B cell (primary cell): ENCODE data around the gene MRPS25. TPM values are rescaled to one million over a fixed set of nuclear protein-coding genes. Genes with fewer than 3 reads are reported as not detected.

Source experiments
- ATAC-seq: fragments of 200-7000 bp; cut with Tn5 transposase; one replicate; pipeline ENCODE4 v1.10.0; 2021; ENCODE audit warnings: low read depth, mild to moderate bottlenecking, moderate number of reproducible peaks, moderate library complexity
- CTCF ChIA-PET: fragments of 350-600 bp; sonication (Branson Sonifier 250); formaldehyde crosslinking; loops from one replicate; lab custom pipeline; 2021; ENCODE audit warnings: antibody characterized with exemption, inconsistent platforms; lab: Charles Lee
- POLR2A ChIA-PET: fragments of 350-600 bp; sonication (Branson Sonifier 250); formaldehyde crosslinking; loops from one replicate; lab custom pipeline; 2021; ENCODE audit warnings: antibody characterized with exemption; lab: Charles Lee
- DNase-seq: peaks from one replicate; pipeline ENCODE4 v3.0.0; 2013
- H2AFZ ChIP-seq: 2 replicates; pipeline ENCODE4 v1.6.1; 2012; ENCODE audit warnings: mild to moderate bottlenecking, low read depth, low read length; ENCODE audit not compliant: insufficient read depth, poor library complexity, severe bottlenecking
- H3K27ac ChIP-seq, 2 donors: 1 replicate in 1 of 2; 2 replicates in 1 of 2; pipeline ENCODE4 v1.5.1; 2012 to 2013; ENCODE audit warnings: low read length in 2 of 2, mild to moderate bottlenecking in 2 of 2, moderate library complexity in 1 of 2
- H3K27me3 ChIP-seq, 4 experiments: fragments of 200-600 bp in 1 of 4; sonication (generic) in 1 of 4; replicated peaks in 1 of 4; 1 replicate in 2 of 4; 2 replicates in 2 of 4; pipeline versions ENCODE4 v1.6.1 to v1.7.0; 2013 to 2016; ENCODE audit warnings: low read length in 3 of 4, mild to moderate bottlenecking in 2 of 4, mixed read lengths in 1 of 4, moderate library complexity in 1 of 4; ENCODE audit not compliant: insufficient read depth in 4 of 4, control insufficient read depth in 3 of 4; ENCODE audit errors: control extremely low read depth in 1 of 4
- H3K36me3 ChIP-seq, 2 experiments: replicated peaks in 1 of 2; 1 replicate in 1 of 2; 2 replicates in 1 of 2; pipeline versions ENCODE4 v1.6.1 to v1.7.1; 2013; ENCODE audit warnings: low read length in 1 of 2; ENCODE audit not compliant: insufficient read depth in 2 of 2, control insufficient read depth in 1 of 2; ENCODE audit errors: control extremely low read depth in 1 of 2, extremely low read depth in 1 of 2
- H3K4me1 ChIP-seq, 2 donors: fragments of 200-600 bp in 1 of 2; sonication (generic) in 1 of 2; 1 replicate in 1 of 2; 2 replicates in 1 of 2; pipeline versions ENCODE4 v1.5.1 to v1.6.1; 2013 to 2017; ENCODE audit warnings: low read length in 2 of 2; ENCODE audit not compliant: control insufficient read depth in 2 of 2, insufficient read depth in 2 of 2
- H3K4me2 ChIP-seq: replicated peaks from 2 replicates; pipeline ENCODE3; 2012; ENCODE audit warnings: mild to moderate bottlenecking, low read depth, low read length; ENCODE audit not compliant: poor library complexity, severe bottlenecking
- H3K4me3 ChIP-seq, 5 experiments: fragments of 200-600 bp in 1 of 5; sonication (generic) in 1 of 5; 1 replicate in 3 of 5; 2 replicates in 2 of 5; pipeline versions ENCODE4 v1.5.1 to v1.7.0; 2011 to 2016; ENCODE audit warnings: low read length in 4 of 5, mild to moderate bottlenecking in 4 of 5, low read depth in 2 of 5, control low read depth in 1 of 5, moderate library complexity in 1 of 5; ENCODE audit not compliant: insufficient read depth in 1 of 5; ENCODE audit errors: control extremely low read depth in 1 of 5, extremely low read depth in 1 of 5
- H3K79me2 ChIP-seq: fragments of 200-600 bp; sonication (generic); one replicate; pipeline ENCODE4 v1.6.0; 2016; ENCODE audit warnings: low read length; ENCODE audit not compliant: control insufficient read depth, insufficient read depth
- H3K9ac ChIP-seq: fragments of 200-600 bp; sonication (generic); 2 replicates; pipeline ENCODE4 v1.6.1; 2017; ENCODE audit warnings: mild to moderate bottlenecking, low read length, moderate library complexity
- H3K9me3 ChIP-seq, 3 donors: one replicate each; pipeline versions ENCODE4 v1.6.1 to v1.7.1; 2013; ENCODE audit warnings: low read length in 2 of 3; ENCODE audit not compliant: control insufficient read depth in 2 of 3, insufficient read depth in 1 of 3; ENCODE audit errors: control extremely low read depth in 1 of 3
- H4K20me1 ChIP-seq: 2 replicates; pipeline ENCODE4 v1.6.0; 2012; ENCODE audit warnings: mild to moderate bottlenecking, low read length; ENCODE audit not compliant: insufficient read depth, control insufficient read depth, poor library complexity, severe bottlenecking
- H3K27ac Mint-ChIP-seq: one replicate; pipeline ENCODE4 v1.8.0; 2021; ENCODE audit warnings: mixed read lengths
- H3K27me3 Mint-ChIP-seq: one replicate; pipeline ENCODE4 v1.8.0; 2021; ENCODE audit warnings: mixed read lengths
- H3K4me1 Mint-ChIP-seq: one replicate; pipeline ENCODE4 v1.8.0; 2021; ENCODE audit warnings: mixed read lengths
- H3K4me3 Mint-ChIP-seq: one replicate; pipeline ENCODE4 v1.8.0; 2021; ENCODE audit warnings: mixed read lengths
- H3K9me3 Mint-ChIP-seq: one replicate; pipeline ENCODE4 v1.8.0; 2022; ENCODE audit warnings: mixed read lengths; ENCODE audit not compliant: insufficient read depth
- CTCF ChIP-seq: fragments of 200-600 bp; IDR thresholded peaks from one replicate; pipeline ENCODE4 v1.8.0; 2022; ENCODE audit warnings: antibody characterized with exemption, mild to moderate bottlenecking
- EZH2 ChIP-seq: IDR thresholded peaks from 2 replicates; pipeline ENCODE4 v1.6.1; 2012; ENCODE audit warnings: borderline replicate concordance, low read depth, mild to moderate bottlenecking, moderate library complexity, low read length; ENCODE audit not compliant: insufficient read depth, poor library complexity, severe bottlenecking
- WGBS: methylation state at CpG from one replicate; pipeline ENCODE4 v1.1.5; 2013; ENCODE audit warnings: missing lambda C conversion rate; ENCODE audit not compliant: insufficient coverage; 5-methylcytosine and 5-hydroxymethylcytosine counted together
- intact Hi-C: fragments of 100-400 bp; cut with micrococcal nuclease; formaldehyde crosslinking; loops from one replicate; pipeline ENCODE4 v1.10.0; 2022
- polyA plus RNA-seq: library from polyadenylated mRNA; depleted of rRNA; stranded (reverse); fragments of >200 nt; gene quantifications from 2 replicates; pipeline ENCODE4 v1.2.3, GENCODE V29; 2012
- total RNA-seq, 2 donors: library from RNA; stranded (reverse); fragments of 120-200 nt in 1 of 2; gene quantifications; 1 replicate in 1 of 2; 2 replicates in 1 of 2; pipeline versions ENCODE4 v1.2.3 to v1.2.4, GENCODE V29; 2013 to 2022

The MRPS25 gene
- total and polyA plus RNA-seq, 2 donors (not counting 1 experiment from before 2014, with no cell fraction given): 94.9 to 105 TPM

GRCh38 chr3:15063656-15064286 lies 1.3 kb downstream of the MRPS25 start:
- Histone ChIP-seq H3K9me3 (no peaks in the 10 kb centered on the region), H2AFZ (peak overlapping the region; percentile 89), H3K4me2 (peak overlapping the region; percentile 92), H3K79me2 (peaks cover 50% of the 10 kb centered on the region), H3K4me3 (peak overlapping the region; percentile 36 to 93 (median 79)), H3K27me3 (no peaks in the 10 kb centered on the region), H4K20me1 (peaks cover 26% of the 10 kb centered on the region), H3K36me3 (peaks cover 0 to 4% of the 10 kb centered on the region in 2 experiments), H3K27ac (peak overlapping the region in 1 of 2 donors; percentile 89), H3K4me1 (peaks cover 18 to 23% of the 10 kb centered on the region in 2 donors), H3K9ac (peak overlapping the region; percentile 94)
- intact Hi-C loops: loop anchor here (2.0 kb wide), 1 partner anchor 413 kb away; the partner anchor contains the start of gene CCDC174
- TF ChIP-seq CTCF: no peak
- no peak for TF ChIP-seq EZH2
- WGBS: 92% methylated on average over 8 of the region's 13 CpGs
- H3K4me1 Mint-ChIP-seq: peaks cover 23% of the 10 kb centered on the region
- no peaks in the 10 kb centered on the region for H3K9me3 Mint-ChIP-seq
- peak overlapping the region; percentile 63 for H3K27ac Mint-ChIP-seq
- ChIA-PET POLR2A (interaction anchor here (1.8 kb wide), 1 partner anchor 117 kb away, joined by 4 read pairs; the partner anchor contains the start of gene NR2C2), CTCF (interaction anchor here (1.6 to 2.1 kb wide), 5 partner anchors 9 to 75 kb away, joined by 3 to 5 read pairs (median 4); no protein-coding TSS in a partner anchor)
- ATAC-seq (no peak), DNase-seq (no peak)
- no peaks in the 10 kb centered on the region for H3K27me3 Mint-ChIP-seq
- peak overlapping the region; percentile 100 for H3K4me3 Mint-ChIP-seq

GRCh38 chr3:15063238-15063637 lies 1.9 kb downstream of the MRPS25 start:
- DNase-seq: no peak
- 96% methylated on average over 4 of the region's 4 CpGs for whole genome bisulfite sequencing
- Mint-ChIP-seq H3K9me3 (no peaks in the 10 kb centered on the region), H3K27me3 (no peaks in the 10 kb centered on the region), H3K4me1 (peaks cover 23% of the 10 kb centered on the region), H3K4me3 (peak overlapping the region; percentile 65), H3K27ac (peak overlapping the region; percentile 46)
- intact Hi-C loops: no loop called here
- peaks cover 31% of the 10 kb centered on the region for H4K20me1 ChIP-seq
- CTCF ChIA-PET: interaction anchor here (1.8 kb wide), 1 partner anchor 8 kb away, joined by 4 read pairs; no protein-coding TSS in a partner anchor
- no peak for ATAC-seq
- peaks cover 18 to 23% of the 10 kb centered on the region in 2 donors for H3K4me1 ChIP-seq
- POLR2A ChIA-PET: no interaction called here
- peaks cover 0 to 9% of the 10 kb centered on the region in 2 experiments for H3K36me3 ChIP-seq
- H3K4me3 ChIP-seq: no peak overlapping the region
- H3K27ac ChIP-seq: peak overlapping the region in 1 of 2 donors; percentile 16
- no peak overlapping the region for H2AFZ ChIP-seq
- no peaks in the 10 kb centered on the region for H3K9me3 ChIP-seq
- no peak for TF ChIP-seq CTCF
- TF ChIP-seq EZH2: no peak
- H3K4me2 ChIP-seq: peak overlapping the region; percentile 92
- peaks cover 55% of the 10 kb centered on the region for H3K79me2 ChIP-seq
- no peaks in the 10 kb centered on the region for H3K27me3 ChIP-seq
- no peak overlapping the region for H3K9ac ChIP-seq
